ENCODE results near the gene CHPT1.

CHPT1 gene

GRCh38 chr12:101750152-101750551, 52.7 kb downstream of the CHPT1 start:
- DNase-seq (ENCODE audit: low read depth): no peak
- no peak overlapping the region for H3K4me3 ChIP-seq (ENCODE audit: control insufficient read depth, low read depth, low read length)
- TF ChIP-seq CTCF (conservative IDR thresholded peaks at IDR 0.05; ENCODE audit: control insufficient read depth, insufficient read depth, low read depth, low read length): no peak

- H3K4me3 ChIP-seq (ENCODE audit: control insufficient read depth, low read depth, low read length): no peak overlapping the region
- peak; percentile 48 for DNase-seq (ENCODE audit: low read depth)
- peak; percentile 90 for TF ChIP-seq CTCF (conservative IDR thresholded peaks at IDR 0.05; ENCODE audit: control insufficient read depth, insufficient read depth, low read depth, low read length)
Observed at GRCh38 chr12:101759396-101760047, 62.1 kb downstream of the CHPT1 start.

GRCh38 chr12:101761350-101761749, 63.9 kb downstream of the CHPT1 start:
- no peak overlapping the region for H3K4me3 ChIP-seq (ENCODE audit: control insufficient read depth, low read depth, low read length)
- no peak for TF ChIP-seq CTCF (conservative IDR thresholded peaks at IDR 0.05; ENCODE audit: control insufficient read depth, insufficient read depth, low read depth, low read length)
- DNase-seq (ENCODE audit: low read depth): no peak

GRCh38 chr12:101761781-101762180, 64.3 kb downstream of the CHPT1 start:
- DNase-seq (ENCODE audit: low read depth): no peak
- TF ChIP-seq CTCF (conservative IDR thresholded peaks at IDR 0.05; ENCODE audit: control insufficient read depth, insufficient read depth, low read depth, low read length): no peak
- no peak overlapping the region for H3K4me3 ChIP-seq (ENCODE audit: control insufficient read depth, low read depth, low read length)

GRCh38 chr12:101763246-101763931, 65.9 kb downstream of the CHPT1 start:
- TF ChIP-seq CTCF (conservative IDR thresholded peaks at IDR 0.05; ENCODE audit: control insufficient read depth, insufficient read depth, low read depth, low read length): no peak

GRCh38 chr12:101764051-101764792, 66.8 kb downstream of the CHPT1 start:
- peak; percentile 9 for DNase-seq (ENCODE audit: low read depth)
- H3K4me3 ChIP-seq (ENCODE audit: control insufficient read depth, low read depth, low read length): no peak overlapping the region
- TF ChIP-seq CTCF (conservative IDR thresholded peaks at IDR 0.05; ENCODE audit: control insufficient read depth, insufficient read depth, low read depth, low read length): no peak

More at GRCh38 chr12:101763246-101763931, 65.9 kb downstream of the CHPT1 start:
- H3K4me3 ChIP-seq (ENCODE audit: control insufficient read depth, low read depth, low read length): no peak overlapping the region
- no peak for DNase-seq (ENCODE audit: low read depth)
